Measurements from ENCODE around the gene GMPPA. TPM values are rescaled to one million over a fixed set of nuclear protein-coding genes. Genes with fewer than 3 reads are reported as not detected.

The GMPPA gene
- total RNA-seq, 1 experiment from 2014 or later, result 51.9 TPM

DNA sequence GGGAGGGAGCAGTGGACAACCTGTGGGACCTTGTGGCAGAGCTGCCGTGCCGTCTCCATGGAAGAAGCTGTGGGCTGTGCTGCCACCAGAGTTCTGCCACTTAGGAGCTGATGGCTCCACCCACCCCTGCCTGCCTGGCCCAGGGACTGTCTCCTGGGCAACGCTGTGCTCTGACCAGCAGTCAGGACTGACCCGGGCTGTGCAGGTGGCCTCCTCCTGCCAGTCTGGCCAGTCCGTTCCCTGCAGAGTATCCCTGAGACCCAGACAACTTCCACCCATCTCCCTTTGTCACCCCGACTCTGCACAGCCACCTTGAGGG is 28.3 kb downstream of the GMPPA start:
- no peaks in the 10 kb centered on the region for H3K36me3 Mint-ChIP-seq
- H3K27ac Mint-ChIP-seq, result no peak overlapping the region
- peaks cover 62% of the 10 kb centered on the region for H3K27me3 Mint-ChIP-seq (ENCODE audit: low read depth)

DNA sequence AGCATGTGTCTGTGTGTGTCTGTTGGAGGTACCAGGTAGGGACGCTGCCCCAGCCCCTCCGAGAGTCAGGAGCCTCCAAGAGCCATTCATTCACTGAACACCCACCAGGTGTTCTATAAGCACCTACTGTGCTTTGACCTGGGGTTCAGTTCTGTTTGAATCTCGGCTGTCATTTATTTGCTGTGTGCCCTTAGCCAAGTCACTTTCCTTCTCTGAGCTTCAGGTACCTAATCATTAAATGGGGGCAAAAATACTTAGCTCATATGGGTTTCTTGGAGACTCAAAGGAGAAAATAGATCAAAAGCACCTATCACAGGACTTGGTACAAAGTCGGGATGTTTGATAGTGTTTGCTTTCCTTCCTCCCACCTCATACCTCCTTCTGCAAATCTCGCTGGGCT is 28.8 kb downstream of the GMPPA start:
- ATAC-seq (no peak), DNase-seq (ENCODE audit: low spot score) (no peak)
- Mint-ChIP-seq H3K9me3 (no peaks in the 10 kb centered on the region), H3K27me3 (ENCODE audit: low read depth) (peaks cover 62% of the 10 kb centered on the region), H3K4me3 (no peak overlapping the region), H3K4me1 (peaks cover 48% of the 10 kb centered on the region), H3K27ac (no peak overlapping the region), H3K36me3 (no peaks in the 10 kb centered on the region)
- CTCF ChIA-PET, result interaction anchor here (1.0 to 41.3 kb wide), 10 partner anchors 10 to 140 kb away, joined by 3 to 2316 read pairs (median 8); partner anchors contain the start of genes ASIC4, DNPEP, GMPPA and OBSL1
- POLR2A ChIA-PET, result no interaction called here
- TF ChIP-seq KAT7 (CRISPR knock-in tag; IDR thresholded peaks at IDR 0.05; ENCODE audit: borderline replicate concordance), result no peak
- TF ChIP-seq, protein P1, sequence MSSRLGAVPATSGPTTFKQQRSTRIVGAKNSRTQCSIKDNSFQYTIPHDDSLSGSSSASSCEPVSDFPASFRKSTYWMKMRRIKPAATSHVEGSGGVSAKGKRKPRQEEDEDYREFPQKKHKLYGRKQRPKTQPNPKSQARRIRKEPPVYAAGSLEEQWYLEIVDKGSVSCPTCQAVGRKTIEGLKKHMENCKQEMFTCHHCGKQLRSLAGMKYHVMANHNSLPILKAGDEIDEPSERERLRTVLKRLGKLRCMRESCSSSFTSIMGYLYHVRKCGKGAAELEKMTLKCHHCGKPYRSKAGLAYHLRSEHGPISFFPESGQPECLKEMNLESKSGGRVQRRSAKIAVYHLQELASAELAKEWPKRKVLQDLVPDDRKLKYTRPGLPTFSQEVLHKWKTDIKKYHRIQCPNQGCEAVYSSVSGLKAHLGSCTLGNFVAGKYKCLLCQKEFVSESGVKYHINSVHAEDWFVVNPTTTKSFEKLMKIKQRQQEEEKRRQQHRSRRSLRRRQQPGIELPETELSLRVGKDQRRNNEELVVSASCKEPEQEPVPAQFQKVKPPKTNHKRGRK (CRISPR knock-in tag; IDR thresholded peaks at IDR 0.05; ENCODE audit: borderline replicate concordance), result no peak
- no peak for TF ChIP-seq ESRRA (CRISPR knock-in tag; IDR thresholded peaks at IDR 0.05; ENCODE audit: borderline replicate concordance)
- no peak for TF ChIP-seq NR1H2 (CRISPR knock-in tag; IDR thresholded peaks at IDR 0.05)
- TF ChIP-seq, protein P2, sequence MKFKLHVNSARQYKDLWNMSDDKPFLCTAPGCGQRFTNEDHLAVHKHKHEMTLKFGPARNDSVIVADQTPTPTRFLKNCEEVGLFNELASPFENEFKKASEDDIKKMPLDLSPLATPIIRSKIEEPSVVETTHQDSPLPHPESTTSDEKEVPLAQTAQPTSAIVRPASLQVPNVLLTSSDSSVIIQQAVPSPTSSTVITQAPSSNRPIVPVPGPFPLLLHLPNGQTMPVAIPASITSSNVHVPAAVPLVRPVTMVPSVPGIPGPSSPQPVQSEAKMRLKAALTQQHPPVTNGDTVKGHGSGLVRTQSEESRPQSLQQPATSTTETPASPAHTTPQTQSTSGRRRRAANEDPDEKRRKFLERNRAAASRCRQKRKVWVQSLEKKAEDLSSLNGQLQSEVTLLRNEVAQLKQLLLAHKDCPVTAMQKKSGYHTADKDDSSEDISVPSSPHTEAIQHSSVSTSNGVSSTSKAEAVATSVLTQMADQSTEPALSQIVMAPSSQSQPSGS (CRISPR knock-in tag; IDR thresholded peaks at IDR 0.05; ENCODE audit: borderline replicate concordance, low read depth), result no peak
- TF ChIP-seq, protein P3, sequence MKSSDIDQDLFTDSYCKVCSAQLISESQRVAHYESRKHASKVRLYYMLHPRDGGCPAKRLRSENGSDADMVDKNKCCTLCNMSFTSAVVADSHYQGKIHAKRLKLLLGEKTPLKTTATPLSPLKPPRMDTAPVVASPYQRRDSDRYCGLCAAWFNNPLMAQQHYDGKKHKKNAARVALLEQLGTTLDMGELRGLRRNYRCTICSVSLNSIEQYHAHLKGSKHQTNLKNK (CRISPR knock-in tag; IDR thresholded peaks at IDR 0.05), result no peak
- TF ChIP-seq, protein P4, sequence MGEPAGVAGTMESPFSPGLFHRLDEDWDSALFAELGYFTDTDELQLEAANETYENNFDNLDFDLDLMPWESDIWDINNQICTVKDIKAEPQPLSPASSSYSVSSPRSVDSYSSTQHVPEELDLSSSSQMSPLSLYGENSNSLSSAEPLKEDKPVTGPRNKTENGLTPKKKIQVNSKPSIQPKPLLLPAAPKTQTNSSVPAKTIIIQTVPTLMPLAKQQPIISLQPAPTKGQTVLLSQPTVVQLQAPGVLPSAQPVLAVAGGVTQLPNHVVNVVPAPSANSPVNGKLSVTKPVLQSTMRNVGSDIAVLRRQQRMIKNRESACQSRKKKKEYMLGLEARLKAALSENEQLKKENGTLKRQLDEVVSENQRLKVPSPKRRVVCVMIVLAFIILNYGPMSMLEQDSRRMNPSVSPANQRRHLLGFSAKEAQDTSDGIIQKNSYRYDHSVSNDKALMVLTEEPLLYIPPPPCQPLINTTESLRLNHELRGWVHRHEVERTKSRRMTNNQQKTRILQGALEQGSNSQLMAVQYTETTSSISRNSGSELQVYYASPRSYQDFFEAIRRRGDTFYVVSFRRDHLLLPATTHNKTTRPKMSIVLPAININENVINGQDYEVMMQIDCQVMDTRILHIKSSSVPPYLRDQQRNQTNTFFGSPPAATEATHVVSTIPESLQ (CRISPR knock-in tag; IDR thresholded peaks at IDR 0.05), result no peak
- no peak for TF ChIP-seq ZNF317 (CRISPR knock-in tag; IDR thresholded peaks at IDR 0.05; ENCODE audit: borderline replicate concordance, low read depth)
- TF ChIP-seq, protein P5, sequence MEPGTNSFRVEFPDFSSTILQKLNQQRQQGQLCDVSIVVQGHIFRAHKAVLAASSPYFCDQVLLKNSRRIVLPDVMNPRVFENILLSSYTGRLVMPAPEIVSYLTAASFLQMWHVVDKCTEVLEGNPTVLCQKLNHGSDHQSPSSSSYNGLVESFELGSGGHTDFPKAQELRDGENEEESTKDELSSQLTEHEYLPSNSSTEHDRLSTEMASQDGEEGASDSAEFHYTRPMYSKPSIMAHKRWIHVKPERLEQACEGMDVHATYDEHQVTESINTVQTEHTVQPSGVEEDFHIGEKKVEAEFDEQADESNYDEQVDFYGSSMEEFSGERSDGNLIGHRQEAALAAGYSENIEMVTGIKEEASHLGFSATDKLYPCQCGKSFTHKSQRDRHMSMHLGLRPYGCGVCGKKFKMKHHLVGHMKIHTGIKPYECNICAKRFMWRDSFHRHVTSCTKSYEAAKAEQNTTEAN (CRISPR knock-in tag; IDR thresholded peaks at IDR 0.05), result no peak
- TF ChIP-seq ZNF121 (CRISPR knock-in tag; IDR thresholded peaks at IDR 0.05), result no peak
- no peak for TF ChIP-seq CREM (CRISPR knock-in tag; IDR thresholded peaks at IDR 0.05)
- TF ChIP-seq EMX1 (CRISPR knock-in tag; IDR thresholded peaks at IDR 0.05), result no peak
- TF ChIP-seq FOXJ3 (CRISPR knock-in tag; IDR thresholded peaks at IDR 0.05; ENCODE audit: borderline replicate concordance), result no peak
- TF ChIP-seq, protein P6, sequence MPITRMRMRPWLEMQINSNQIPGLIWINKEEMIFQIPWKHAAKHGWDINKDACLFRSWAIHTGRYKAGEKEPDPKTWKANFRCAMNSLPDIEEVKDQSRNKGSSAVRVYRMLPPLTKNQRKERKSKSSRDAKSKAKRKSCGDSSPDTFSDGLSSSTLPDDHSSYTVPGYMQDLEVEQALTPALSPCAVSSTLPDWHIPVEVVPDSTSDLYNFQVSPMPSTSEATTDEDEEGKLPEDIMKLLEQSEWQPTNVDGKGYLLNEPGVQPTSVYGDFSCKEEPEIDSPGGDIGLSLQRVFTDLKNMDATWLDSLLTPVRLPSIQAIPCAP (CRISPR knock-in tag; IDR thresholded peaks at IDR 0.05), result no peak

More for the DNA sequence above, 28.3 kb downstream of the GMPPA start:
- DNase-seq (ENCODE audit: low spot score) (no peak), ATAC-seq (no peak)
- Mint-ChIP-seq H3K4me3 (no peak overlapping the region), H3K9me3 (no peaks in the 10 kb centered on the region), H3K4me1 (peaks cover 49% of the 10 kb centered on the region)
- ChIA-PET POLR2A (interaction anchor here (0.9 kb wide), 1 partner anchor 17 kb away, joined by 3 read pairs; no protein-coding TSS in a partner anchor), CTCF (interaction anchor here (1.0 to 41.3 kb wide), 9 partner anchors 11 to 124 kb away, joined by 4 to 2316 read pairs (median 12); partner anchors contain the start of genes ASIC4, GMPPA and SPEG)
- TF ChIP-seq ZNF121 (CRISPR knock-in tag; IDR thresholded peaks at IDR 0.05) (no peak), ZNF317 (CRISPR knock-in tag; IDR thresholded peaks at IDR 0.05; ENCODE audit: borderline replicate concordance, low read depth) (no peak), ZNF423 (CRISPR knock-in tag; IDR thresholded peaks at IDR 0.05) (no peak), JUN (CRISPR knock-in tag; IDR thresholded peaks at IDR 0.05) (no peak)
- TF ChIP-seq, protein P7, sequence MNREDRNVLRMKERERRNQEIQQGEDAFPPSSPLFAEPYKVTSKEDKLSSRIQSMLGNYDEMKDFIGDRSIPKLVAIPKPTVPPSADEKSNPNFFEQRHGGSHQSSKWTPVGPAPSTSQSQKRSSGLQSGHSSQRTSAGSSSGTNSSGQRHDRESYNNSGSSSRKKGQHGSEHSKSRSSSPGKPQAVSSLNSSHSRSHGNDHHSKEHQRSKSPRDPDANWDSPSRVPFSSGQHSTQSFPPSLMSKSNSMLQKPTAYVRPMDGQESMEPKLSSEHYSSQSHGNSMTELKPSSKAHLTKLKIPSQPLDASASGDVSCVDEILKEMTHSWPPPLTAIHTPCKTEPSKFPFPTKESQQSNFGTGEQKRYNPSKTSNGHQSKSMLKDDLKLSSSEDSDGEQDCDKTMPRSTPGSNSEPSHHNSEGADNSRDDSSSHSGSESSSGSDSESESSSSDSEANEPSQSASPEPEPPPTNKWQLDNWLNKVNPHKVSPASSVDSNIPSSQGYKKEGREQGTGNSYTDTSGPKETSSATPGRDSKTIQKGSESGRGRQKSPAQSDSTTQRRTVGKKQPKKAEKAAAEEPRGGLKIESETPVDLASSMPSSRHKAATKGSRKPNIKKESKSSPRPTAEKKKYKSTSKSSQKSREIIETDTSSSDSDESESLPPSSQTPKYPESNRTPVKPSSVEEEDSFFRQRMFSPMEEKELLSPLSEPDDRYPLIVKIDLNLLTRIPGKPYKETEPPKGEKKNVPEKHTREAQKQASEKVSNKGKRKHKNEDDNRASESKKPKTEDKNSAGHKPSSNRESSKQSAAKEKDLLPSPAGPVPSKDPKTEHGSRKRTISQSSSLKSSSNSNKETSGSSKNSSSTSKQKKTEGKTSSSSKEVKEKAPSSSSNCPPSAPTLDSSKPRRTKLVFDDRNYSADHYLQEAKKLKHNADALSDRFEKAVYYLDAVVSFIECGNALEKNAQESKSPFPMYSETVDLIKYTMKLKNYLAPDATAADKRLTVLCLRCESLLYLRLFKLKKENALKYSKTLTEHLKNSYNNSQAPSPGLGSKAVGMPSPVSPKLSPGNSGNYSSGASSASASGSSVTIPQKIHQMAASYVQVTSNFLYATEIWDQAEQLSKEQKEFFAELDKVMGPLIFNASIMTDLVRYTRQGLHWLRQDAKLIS (CRISPR knock-in tag; IDR thresholded peaks at IDR 0.05; ENCODE audit: borderline replicate concordance), result no peak
- TF ChIP-seq, protein P8, sequence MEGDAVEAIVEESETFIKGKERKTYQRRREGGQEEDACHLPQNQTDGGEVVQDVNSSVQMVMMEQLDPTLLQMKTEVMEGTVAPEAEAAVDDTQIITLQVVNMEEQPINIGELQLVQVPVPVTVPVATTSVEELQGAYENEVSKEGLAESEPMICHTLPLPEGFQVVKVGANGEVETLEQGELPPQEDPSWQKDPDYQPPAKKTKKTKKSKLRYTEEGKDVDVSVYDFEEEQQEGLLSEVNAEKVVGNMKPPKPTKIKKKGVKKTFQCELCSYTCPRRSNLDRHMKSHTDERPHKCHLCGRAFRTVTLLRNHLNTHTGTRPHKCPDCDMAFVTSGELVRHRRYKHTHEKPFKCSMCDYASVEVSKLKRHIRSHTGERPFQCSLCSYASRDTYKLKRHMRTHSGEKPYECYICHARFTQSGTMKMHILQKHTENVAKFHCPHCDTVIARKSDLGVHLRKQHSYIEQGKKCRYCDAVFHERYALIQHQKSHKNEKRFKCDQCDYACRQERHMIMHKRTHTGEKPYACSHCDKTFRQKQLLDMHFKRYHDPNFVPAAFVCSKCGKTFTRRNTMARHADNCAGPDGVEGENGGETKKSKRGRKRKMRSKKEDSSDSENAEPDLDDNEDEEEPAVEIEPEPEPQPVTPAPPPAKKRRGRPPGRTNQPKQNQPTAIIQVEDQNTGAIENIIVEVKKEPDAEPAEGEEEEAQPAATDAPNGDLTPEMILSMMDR (IDR thresholded peaks at IDR 0.05), result no peak
- TF ChIP-seq, protein P9, sequence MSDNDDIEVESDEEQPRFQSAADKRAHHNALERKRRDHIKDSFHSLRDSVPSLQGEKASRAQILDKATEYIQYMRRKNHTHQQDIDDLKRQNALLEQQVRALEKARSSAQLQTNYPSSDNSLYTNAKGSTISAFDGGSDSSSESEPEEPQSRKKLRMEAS (CRISPR knock-in tag; IDR thresholded peaks at IDR 0.05), result no peak
